Neuronal stem cell (in vitro differentiated cells): ENCODE data around the gene SNAP25.

Source experiments
- DNase-seq: peaks from one replicate; pipeline ENCODE4 v3.0.0-alpha.2; 2013; ENCODE audit warnings: low spot score
- H2AFZ ChIP-seq: one replicate; pipeline ENCODE4 v1.6.1; 2013; ENCODE audit warnings: mild to moderate bottlenecking, low read length, inconsistent platforms
- H2AK5ac ChIP-seq: 2 replicates; pipeline ENCODE4 v1.6.1; 2013; ENCODE audit warnings: low read depth, mild to moderate bottlenecking, inconsistent platforms, low read length, moderate library complexity, mixed read lengths
- H2BK120ac ChIP-seq: 2 replicates; pipeline ENCODE4 v1.6.1; 2013; ENCODE audit warnings: low read depth, mild to moderate bottlenecking, inconsistent platforms, low read length, moderate library complexity, mixed read lengths
- H2BK12ac ChIP-seq: one replicate; pipeline ENCODE4 v1.6.1; 2013; ENCODE audit warnings: low read length, inconsistent platforms
- H2BK15ac ChIP-seq: 2 replicates; pipeline ENCODE4 v1.6.1; 2013; ENCODE audit warnings: mild to moderate bottlenecking, low read length, inconsistent platforms, mixed read lengths
- H2BK5ac ChIP-seq: one replicate; pipeline ENCODE4 v1.6.1; 2013; ENCODE audit warnings: inconsistent platforms, mild to moderate bottlenecking, low read length, moderate library complexity
- H3K14ac ChIP-seq: one replicate; pipeline ENCODE4 v1.6.1; 2013; ENCODE audit warnings: low read length, inconsistent platforms
- H3K18ac ChIP-seq: 2 replicates; pipeline ENCODE4 v1.6.1; 2013; ENCODE audit warnings: low read length, inconsistent platforms
- H3K23ac ChIP-seq: 2 replicates; pipeline ENCODE4 v1.6.1; 2013; ENCODE audit warnings: low read depth, mild to moderate bottlenecking, mixed read lengths, low read length, inconsistent platforms; ENCODE audit not compliant: poor library complexity
- H3K27ac ChIP-seq: replicated peaks from 3 replicates; pipeline ENCODE4 v1.5.1; 2013; ENCODE audit warnings: low read length, inconsistent platforms
- H3K27me3 ChIP-seq, 3 experiments: 2 replicates each; pipeline ENCODE4 v1.6.1; 2013; ENCODE audit warnings: low read length in 3 of 3, mild to moderate bottlenecking in 2 of 3, inconsistent platforms in 1 of 3, low read depth in 1 of 3, mixed read lengths in 1 of 3, moderate library complexity in 1 of 3; ENCODE audit not compliant: control insufficient read depth in 3 of 3, insufficient read depth in 3 of 3
- H3K36me3 ChIP-seq, 2 donors: replicated peaks in 1 of 2; 2 replicates each; pipeline ENCODE4 v1.6.1; 2013; ENCODE audit warnings: low read length in 2 of 2; ENCODE audit not compliant: control insufficient read depth in 2 of 2, insufficient read depth in 2 of 2
- H3K4ac ChIP-seq: 2 replicates; pipeline ENCODE4 v1.6.1; 2013; ENCODE audit warnings: inconsistent platforms, mild to moderate bottlenecking, low read length, moderate library complexity
- H3K4me1 ChIP-seq, 2 donors: 1 replicate in 1 of 2; 2 replicates in 1 of 2; pipeline ENCODE4 v1.6.1; 2013; ENCODE audit warnings: low read length in 2 of 2, low read depth in 1 of 2; ENCODE audit not compliant: control insufficient read depth in 2 of 2, insufficient read depth in 1 of 2
- H3K4me2 ChIP-seq: one replicate; pipeline ENCODE4 v1.6.1; 2013; ENCODE audit warnings: mild to moderate bottlenecking, low read length, inconsistent platforms; ENCODE audit not compliant: insufficient read depth, poor library complexity, severe bottlenecking
- H3K4me3 ChIP-seq, 2 donors: 2 replicates each; pipeline ENCODE4 v1.5.1; 2013; ENCODE audit warnings: low read length in 2 of 2, mild to moderate bottlenecking in 2 of 2, inconsistent platforms in 1 of 2, moderate library complexity in 1 of 2
- H3K79me1 ChIP-seq: one replicate; pipeline ENCODE4 v1.6.1; 2013; ENCODE audit warnings: low read depth, mild to moderate bottlenecking, inconsistent platforms, low read length, moderate library complexity
- H3K9ac ChIP-seq: one replicate; pipeline ENCODE4 v1.6.1; 2013; ENCODE audit warnings: mild to moderate bottlenecking, low read depth, low read length, inconsistent platforms; ENCODE audit not compliant: poor library complexity
- H3K9me3 ChIP-seq, 2 donors: replicated peaks in 1 of 2; 2 replicates each; pipeline versions ENCODE3 to v1.6.1; 2013; ENCODE audit warnings: low read length in 2 of 2, mild to moderate bottlenecking in 2 of 2, inconsistent platforms in 1 of 2, low read depth in 1 of 2, mixed read lengths in 1 of 2, moderate library complexity in 1 of 2; ENCODE audit not compliant: control insufficient read depth in 2 of 2, insufficient read depth in 1 of 2
- H4K8ac ChIP-seq: one replicate; pipeline ENCODE4 v1.6.1; 2013; ENCODE audit warnings: low read depth, mild to moderate bottlenecking, inconsistent platforms, low read length, moderate library complexity
- H4K91ac ChIP-seq: one replicate; pipeline ENCODE4 v1.6.1; 2013; ENCODE audit warnings: low read length, low read depth, mild to moderate bottlenecking, inconsistent platforms; ENCODE audit not compliant: poor library complexity
- WGBS, 2 donors: extraction: QIAGEN DNeasy Blood & Tissue Kit; methylation state at CpG; one replicate each; pipeline ENCODE4 v1.1.7; 2013; ENCODE audit warnings: missing lambda C conversion rate in 2 of 2, mixed read lengths in 1 of 2; ENCODE audit not compliant: insufficient read length in 2 of 2, insufficient replicate concordance in 1 of 2; ENCODE audit errors: extremely low coverage in 2 of 2; 5-methylcytosine and 5-hydroxymethylcytosine counted together

The SNAP25 gene

GRCh38 chr20:10309326-10309725, 90.7 kb downstream of the SNAP25 start:
- Histone ChIP-seq H2BK12ac (no peak overlapping the region), H3K4me3 (no peak overlapping the region), H3K27ac (no peak overlapping the region), H3K14ac (no peak overlapping the region), H2AFZ (no peak overlapping the region), H3K23ac (no peak overlapping the region), H2BK120ac (no peak overlapping the region), H4K8ac (no peak overlapping the region), H2BK5ac (no peak overlapping the region), H4K91ac (no peak overlapping the region), H3K36me3 (no peaks in the 10 kb centered on the region), H3K4me2 (no peak overlapping the region), H2BK15ac (no peak overlapping the region), H3K79me1 (no peaks in the 10 kb centered on the region), H3K4ac (no peak overlapping the region), H3K27me3 (no peaks in the 10 kb centered on the region), H3K9me3 (no peaks in the 10 kb centered on the region), H3K18ac (no peak overlapping the region), H3K9ac (no peak overlapping the region), H2AK5ac (no peak overlapping the region), H3K4me1 (peaks cover 0 to 12% of the 10 kb centered on the region in 2 donors)
- WGBS, 2 donors, result no CpG with 5 or more reads among the region's 2 CpGs
- no peak for DNase-seq

GRCh38 chr20:10312111-10312510, 93.5 kb downstream of the SNAP25 start:
- Histone ChIP-seq H2BK15ac (no peak overlapping the region), H4K8ac (no peak overlapping the region), H3K4me3 (no peak overlapping the region), H2AFZ (no peak overlapping the region), H3K79me1 (no peaks in the 10 kb centered on the region), H3K14ac (no peak overlapping the region), H2BK12ac (no peak overlapping the region), H3K4me1 (peaks cover 0 to 12% of the 10 kb centered on the region in 2 donors), H3K4me2 (no peak overlapping the region), H2BK5ac (no peak overlapping the region), H3K23ac (no peak overlapping the region), H3K27ac (no peak overlapping the region), H3K36me3 (no peaks in the 10 kb centered on the region), H3K9ac (no peak overlapping the region), H2BK120ac (no peak overlapping the region), H3K27me3 (no peaks in the 10 kb centered on the region), H3K4ac (no peak overlapping the region), H4K91ac (no peak overlapping the region), H3K9me3 (peaks cover 0 to 6% of the 10 kb centered on the region in 2 donors), H3K18ac (no peak overlapping the region), H2AK5ac (no peak overlapping the region)
- no CpG with 5 or more reads among the region's 1 CpG for WGBS, 2 donors
- DNase-seq, result no peak

GRCh38 chr20:10313215-10313614, 94.6 kb downstream of the SNAP25 start:
- H3K79me1 ChIP-seq, result no peaks in the 10 kb centered on the region
- peak overlapping the region; percentile 10 for H3K27ac ChIP-seq
- no peak overlapping the region for H3K18ac ChIP-seq
- H2AK5ac ChIP-seq, result no peak overlapping the region
- no peak overlapping the region for H4K91ac ChIP-seq
- H3K4me3 ChIP-seq, result no peak overlapping the region
- no peak overlapping the region for H3K4me2 ChIP-seq
- no peak overlapping the region for H3K14ac ChIP-seq
- no peak overlapping the region for H2BK5ac ChIP-seq
- H3K27me3 ChIP-seq, result no peaks in the 10 kb centered on the region
- H2AFZ ChIP-seq, result no peak overlapping the region
- no peak overlapping the region for H2BK120ac ChIP-seq
- no peaks in the 10 kb centered on the region for H3K36me3 ChIP-seq
- no peak overlapping the region for H4K8ac ChIP-seq
- H3K23ac ChIP-seq, result no peak overlapping the region
- no peak overlapping the region for H2BK15ac ChIP-seq
- peaks cover 0 to 12% of the 10 kb centered on the region in 2 donors for H3K4me1 ChIP-seq
- no peak for DNase-seq
- H3K9me3 ChIP-seq, result peaks cover 0 to 6% of the 10 kb centered on the region in 2 donors
- H3K4ac ChIP-seq, result no peak overlapping the region
- H3K9ac ChIP-seq, result no peak overlapping the region
- no peak overlapping the region for H2BK12ac ChIP-seq

- Histone ChIP-seq H3K27ac (peak overlapping the region; percentile 10), H3K23ac (no peak overlapping the region), H2BK5ac (no peak overlapping the region), H3K4me3 (no peak overlapping the region), H3K27me3 (no peaks in the 10 kb centered on the region), H2BK15ac (no peak overlapping the region), H3K36me3 (no peaks in the 10 kb centered on the region), H2BK120ac (no peak overlapping the region), H2AFZ (no peak overlapping the region), H3K4ac (no peak overlapping the region), H3K9me3 (peaks cover 3 to 6% of the 10 kb centered on the region in 2 donors), H2AK5ac (no peak overlapping the region), H3K4me1 (peaks cover 0 to 12% of the 10 kb centered on the region in 2 donors), H4K8ac (no peak overlapping the region), H3K9ac (no peak overlapping the region), H2BK12ac (no peak overlapping the region), H3K4me2 (peak overlapping the region; percentile 22), H3K79me1 (no peaks in the 10 kb centered on the region), H3K14ac (no peak overlapping the region), H4K91ac (no peak overlapping the region), H3K18ac (no peak overlapping the region)
- peak; percentile 37 for DNase-seq
- no CpG with 5 or more reads among the region's 3 CpGs for WGBS, 2 donors
Observed at GRCh38 chr20:10313701-10314100, 95.1 kb downstream of the SNAP25 start.
